GM13976 (cell line): ENCODE results near the gene OPN1MW2.
"Not testable (repeated sequence)": the region's sequence is repeated elsewhere in the genome, so short reads cannot be mapped to it uniquely, and the experiment has no call there.

Experiments used
- DNase-seq: peaks from one replicate; pipeline ENCODE4 v3.0.0; 2012; ENCODE audit warnings: low spot score
- in situ Hi-C: fragments of 300-500 bp; cut with MboI; formaldehyde crosslinking; loops from one replicate; pipeline ENCODE4 v1.12.0; 2022; ENCODE audit warnings: low sequenced_read_pairs, mixed read lengths, inconsistent platforms; ENCODE audit not compliant: unreplicated experiment

The OPN1MW2 gene

DNA sequence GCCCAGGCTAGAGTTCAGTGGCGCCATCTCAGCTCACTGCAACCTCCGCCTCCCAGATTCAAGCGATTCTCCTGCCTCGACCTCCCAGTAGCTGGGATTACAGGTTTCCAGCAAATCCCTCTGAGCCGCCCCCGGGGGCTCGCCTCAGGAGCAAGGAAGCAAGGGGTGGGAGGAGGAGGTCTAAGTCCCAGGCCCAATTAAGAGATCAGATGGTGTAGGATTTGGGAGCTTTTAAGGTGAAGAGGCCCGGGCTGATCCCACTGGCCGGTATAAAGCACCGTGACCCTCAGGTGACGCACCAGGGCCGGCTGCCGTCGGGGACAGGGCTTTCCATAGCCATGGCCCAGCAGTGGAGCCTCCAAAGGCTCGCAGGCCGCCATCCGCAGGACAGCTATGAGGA is 37.7 kb downstream of the OPN1MW2 start, which contains the start of gene OPN1MW3:
Gene OPN1MW3 (plus strand): TSS at position 301 of the 400 bp plus-strand sequence. CDS start 38 bp downstream, at position 339.
- in situ Hi-C loops, DNase-seq: not testable (repeated sequence)

DNA sequence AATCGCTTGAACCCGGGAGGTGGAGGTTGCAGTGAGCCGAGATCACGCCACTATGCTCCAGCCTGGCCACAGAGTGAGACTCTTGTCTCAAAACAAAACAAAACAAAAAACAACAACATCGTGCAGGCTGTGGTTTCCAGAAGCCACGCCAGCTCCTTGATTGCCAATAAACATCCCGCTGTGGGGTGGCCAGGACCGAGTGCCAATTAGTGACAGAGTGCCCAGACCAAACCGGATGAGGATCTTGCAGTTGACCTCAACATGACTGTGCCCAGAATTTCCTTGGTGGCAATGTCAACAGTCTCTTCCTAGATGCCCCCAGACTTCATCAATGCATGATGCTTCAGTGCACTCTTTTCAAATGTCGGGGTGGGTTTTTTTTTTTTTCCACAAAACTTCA is 39.2 kb downstream of the OPN1MW2 start:
- in situ Hi-C loops, DNase-seq: not testable (repeated sequence)

DNA sequence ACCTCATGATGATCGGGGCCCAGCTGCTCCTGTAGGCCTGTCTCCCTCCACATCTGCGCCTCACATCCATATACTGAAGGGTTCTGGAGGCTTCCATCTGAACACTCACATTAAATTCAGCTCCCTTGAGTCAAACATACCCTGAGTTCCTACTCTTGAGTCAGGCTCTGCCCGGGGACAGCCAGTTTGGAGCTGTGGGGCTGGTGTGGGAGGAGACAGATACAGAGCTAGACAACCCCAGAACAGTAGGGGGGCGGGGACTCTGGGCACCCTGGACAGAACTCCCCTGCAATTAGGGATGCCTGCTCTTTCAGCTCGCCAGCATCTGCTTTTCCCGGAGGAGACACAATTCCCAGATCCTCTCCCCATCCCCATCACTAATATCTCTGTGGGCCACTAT is 43.5 kb downstream of the OPN1MW2 start:
- in situ Hi-C loops, DNase-seq: not testable (repeated sequence)

- DNase-seq, in situ Hi-C loops: not testable (repeated sequence)
Observed at GRCh38 chrX:154269245-154269644, 49.7 kb downstream of the OPN1MW2 start.
